Measurements from ENCODE around the gene CNMD. TPM values are rescaled to one million over a fixed set of nuclear protein-coding genes. Genes with fewer than 3 reads are reported as not detected.

CNMD gene
- total RNA-seq, 1 donor from 2014 or later: not detected

GRCh38 chr13:52707375-52707774, 32.2 kb downstream of the CNMD start:
- H3K27ac ChIP-seq (replicated peaks): no peak overlapping the region
- peaks cover 6% of the 10 kb centered on the region for H3K4me1 ChIP-seq
- H3K9me3 ChIP-seq (replicated peaks): no peaks in the 10 kb centered on the region
- no peaks in the 10 kb centered on the region for H3K36me3 ChIP-seq
- no peaks in the 10 kb centered on the region for H3K27me3 ChIP-seq (ENCODE audit: low read depth)
- no peak overlapping the region for H3K4me3 ChIP-seq
- DNase-seq: no peak
- intact Hi-C loops (cut with micrococcal nuclease): no loop called here
- TF ChIP-seq CTCF (IDR thresholded peaks at IDR 0.05; ENCODE audit: borderline replicate concordance): no peak

GRCh38 chr13:52706081-52706480, 33.5 kb downstream of the CNMD start:
- DNase-seq: no peak
- intact Hi-C loops (cut with micrococcal nuclease): no loop called here
- Histone ChIP-seq H3K9me3 (replicated peaks) (no peaks in the 10 kb centered on the region), H3K27me3 (ENCODE audit: low read depth) (no peaks in the 10 kb centered on the region), H3K4me3 (no peak overlapping the region), H3K27ac (replicated peaks) (no peak overlapping the region), H3K36me3 (no peaks in the 10 kb centered on the region), H3K4me1 (peaks cover 8% of the 10 kb centered on the region)
- no peak for TF ChIP-seq CTCF (IDR thresholded peaks at IDR 0.05; ENCODE audit: borderline replicate concordance)

GRCh38 chr13:52703482-52703881, 36.1 kb downstream of the CNMD start:
- H3K4me3 ChIP-seq: no peak overlapping the region
- H3K36me3 ChIP-seq: no peaks in the 10 kb centered on the region
- H3K4me1 ChIP-seq: peaks cover 8% of the 10 kb centered on the region
- H3K27ac ChIP-seq (replicated peaks): no peak overlapping the region
- no peak for TF ChIP-seq CTCF (IDR thresholded peaks at IDR 0.05; ENCODE audit: borderline replicate concordance)
- no peaks in the 10 kb centered on the region for H3K9me3 ChIP-seq (replicated peaks)
- intact Hi-C loops (cut with micrococcal nuclease): no loop called here
- DNase-seq: no peak
- H3K27me3 ChIP-seq (ENCODE audit: low read depth): no peaks in the 10 kb centered on the region

- no peaks in the 10 kb centered on the region for H3K36me3 ChIP-seq
- no peak overlapping the region for H3K4me3 ChIP-seq
- H3K27ac ChIP-seq (replicated peaks): no peak overlapping the region
- no peak for TF ChIP-seq CTCF (IDR thresholded peaks at IDR 0.05; ENCODE audit: borderline replicate concordance)
- DNase-seq: no peak
- no peaks in the 10 kb centered on the region for H3K9me3 ChIP-seq (replicated peaks)
- no peaks in the 10 kb centered on the region for H3K27me3 ChIP-seq (ENCODE audit: low read depth)
- intact Hi-C loops (cut with micrococcal nuclease): no loop called here
- peaks cover 8% of the 10 kb centered on the region for H3K4me1 ChIP-seq
Observed at GRCh38 chr13:52701728-52702465, 37.7 kb downstream of the CNMD start.

GRCh38 chr13:52696566-52696965, 43.1 kb downstream of the CNMD start:
- Histone ChIP-seq H3K4me1 (no peaks in the 10 kb centered on the region), H3K27ac (replicated peaks) (no peak overlapping the region), H3K9me3 (replicated peaks) (no peaks in the 10 kb centered on the region), H3K4me3 (no peak overlapping the region), H3K36me3 (peaks cover 19% of the 10 kb centered on the region), H3K27me3 (ENCODE audit: low read depth) (no peaks in the 10 kb centered on the region)
- no peak for DNase-seq
- TF ChIP-seq CTCF (IDR thresholded peaks at IDR 0.05; ENCODE audit: borderline replicate concordance): no peak
- intact Hi-C loops (cut with micrococcal nuclease): no loop called here

Measured in left ventricle myocardium inferior (tissue), 1 donor.